ENCODE results near the gene EFCAB8.

- TF ChIP-seq ISL1 (CRISPR knock-in tag; IDR thresholded peaks at IDR 0.05), result no peak
- TF ChIP-seq, protein P1, sequence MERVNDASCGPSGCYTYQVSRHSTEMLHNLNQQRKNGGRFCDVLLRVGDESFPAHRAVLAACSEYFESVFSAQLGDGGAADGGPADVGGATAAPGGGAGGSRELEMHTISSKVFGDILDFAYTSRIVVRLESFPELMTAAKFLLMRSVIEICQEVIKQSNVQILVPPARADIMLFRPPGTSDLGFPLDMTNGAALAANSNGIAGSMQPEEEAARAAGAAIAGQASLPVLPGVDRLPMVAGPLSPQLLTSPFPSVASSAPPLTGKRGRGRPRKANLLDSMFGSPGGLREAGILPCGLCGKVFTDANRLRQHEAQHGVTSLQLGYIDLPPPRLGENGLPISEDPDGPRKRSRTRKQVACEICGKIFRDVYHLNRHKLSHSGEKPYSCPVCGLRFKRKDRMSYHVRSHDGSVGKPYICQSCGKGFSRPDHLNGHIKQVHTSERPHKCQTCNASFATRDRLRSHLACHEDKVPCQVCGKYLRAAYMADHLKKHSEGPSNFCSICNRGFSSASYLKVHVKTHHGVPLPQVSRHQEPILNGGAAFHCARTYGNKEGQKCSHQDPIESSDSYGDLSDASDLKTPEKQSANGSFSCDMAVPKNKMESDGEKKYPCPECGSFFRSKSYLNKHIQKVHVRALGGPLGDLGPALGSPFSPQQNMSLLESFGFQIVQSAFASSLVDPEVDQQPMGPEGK (CRISPR knock-in tag; IDR thresholded peaks at IDR 0.05; ENCODE audit: borderline replicate concordance), result no peak
- TF ChIP-seq ARNTL (CRISPR knock-in tag; IDR thresholded peaks at IDR 0.05; ENCODE audit: borderline replicate concordance, low read depth), result no peak
- TF ChIP-seq RARB (CRISPR knock-in tag; IDR thresholded peaks at IDR 0.05), result no peak
Observed at GRCh38 chr20:32911355-32911754, 52.6 kb downstream of the EFCAB8 start.

Measured in SK-N-SH treated with all-trans-retinoic acid at 6 μM for 48 hours (cell line).